ENCODE results near the gene ISCU.

ISCU gene

GRCh38 chr12:108559748-108560147 is 2.6 kb upstream of the ISCU start:
- Histone ChIP-seq H3K36me3 (peaks cover 6 to 18% (median 8%) of the 10 kb centered on the region in 3 donors), H3K27ac (no peak overlapping the region), H3K9me3 (no peaks in the 10 kb centered on the region), H3K4me1 (peaks cover 0 to 71% (median 42%) of the 10 kb centered on the region in 4 donors), H3K4me3 (peak overlapping the region; percentile 82 to 93), H3K27me3 (no peaks in the 10 kb centered on the region)
- intact Hi-C loops (cut with DNase I; ENCODE audit: low total_unique reads) = loop anchor here (5.0 to 10.0 kb wide), 5 partner anchors 173 to 533 kb away; partner anchors contain the start of genes ALKBH2, CORO1C and SSH1
- DNase-seq = no peak
- TF ChIP-seq, protein P1, sequence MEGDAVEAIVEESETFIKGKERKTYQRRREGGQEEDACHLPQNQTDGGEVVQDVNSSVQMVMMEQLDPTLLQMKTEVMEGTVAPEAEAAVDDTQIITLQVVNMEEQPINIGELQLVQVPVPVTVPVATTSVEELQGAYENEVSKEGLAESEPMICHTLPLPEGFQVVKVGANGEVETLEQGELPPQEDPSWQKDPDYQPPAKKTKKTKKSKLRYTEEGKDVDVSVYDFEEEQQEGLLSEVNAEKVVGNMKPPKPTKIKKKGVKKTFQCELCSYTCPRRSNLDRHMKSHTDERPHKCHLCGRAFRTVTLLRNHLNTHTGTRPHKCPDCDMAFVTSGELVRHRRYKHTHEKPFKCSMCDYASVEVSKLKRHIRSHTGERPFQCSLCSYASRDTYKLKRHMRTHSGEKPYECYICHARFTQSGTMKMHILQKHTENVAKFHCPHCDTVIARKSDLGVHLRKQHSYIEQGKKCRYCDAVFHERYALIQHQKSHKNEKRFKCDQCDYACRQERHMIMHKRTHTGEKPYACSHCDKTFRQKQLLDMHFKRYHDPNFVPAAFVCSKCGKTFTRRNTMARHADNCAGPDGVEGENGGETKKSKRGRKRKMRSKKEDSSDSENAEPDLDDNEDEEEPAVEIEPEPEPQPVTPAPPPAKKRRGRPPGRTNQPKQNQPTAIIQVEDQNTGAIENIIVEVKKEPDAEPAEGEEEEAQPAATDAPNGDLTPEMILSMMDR (IDR thresholded peaks at IDR 0.05) = no peak

DNA sequence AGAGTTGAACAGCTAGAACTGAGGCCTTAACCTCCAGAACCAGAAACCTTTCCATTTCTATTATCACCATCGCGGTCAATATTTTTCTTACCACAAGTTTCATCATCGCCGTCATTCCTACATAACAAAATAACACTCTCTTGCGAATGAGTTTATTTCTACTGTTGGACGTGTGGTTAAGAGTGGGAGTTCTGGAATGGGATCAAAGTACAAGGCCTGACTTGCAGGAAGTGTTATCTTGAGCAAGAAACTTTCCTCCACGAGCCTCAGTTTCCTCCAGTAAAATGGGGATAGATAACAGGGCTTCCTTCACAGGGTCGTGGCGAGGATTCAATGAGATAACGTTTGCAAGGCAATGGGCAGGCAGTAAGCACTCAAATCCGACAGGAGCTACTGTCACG is 2.1 kb upstream of the ISCU start:
- H3K4me3 ChIP-seq = peak overlapping the region; percentile 82 to 93
- intact Hi-C loops (cut with DNase I; ENCODE audit: low total_unique reads) = loop anchor here (5.0 to 10.0 kb wide), 5 partner anchors 172 to 532 kb away; partner anchors contain the start of genes ALKBH2, CORO1C and SSH1
- TF ChIP-seq, protein P1 (IDR thresholded peaks at IDR 0.05) = no peak
- no peak for DNase-seq
- no peaks in the 10 kb centered on the region for H3K9me3 ChIP-seq
- H3K4me1 ChIP-seq = peaks cover 0 to 66% (median 42%) of the 10 kb centered on the region in 4 donors
- no peaks in the 10 kb centered on the region for H3K27me3 ChIP-seq
- peaks cover 10 to 23% (median 14%) of the 10 kb centered on the region in 3 donors for H3K36me3 ChIP-seq
- peak overlapping the region; percentile 92 to 94 for H3K27ac ChIP-seq

- H3K27ac ChIP-seq = peak within 1 kb of the TSS; percentile 92 to 94
- H3K4me3 ChIP-seq = peak within 1 kb of the TSS; percentile 82 to 93
- peak; percentile 72 to 85 for DNase-seq
- peaks cover 11 to 30% (median 19%) of the 10 kb centered on the region in 3 donors for H3K36me3 ChIP-seq
- intact Hi-C loops (cut with DNase I; ENCODE audit: low total_unique reads) = loop anchor here (5.0 to 10.0 kb wide), 5 partner anchors 171 to 531 kb away; partner anchors contain the start of genes ALKBH2, CORO1C and SSH1
- H3K27me3 ChIP-seq = no peaks in the 10 kb centered on the region
- TF ChIP-seq, protein P1 (IDR thresholded peaks at IDR 0.05) = no peak
- peaks cover 0 to 65% (median 46%) of the 10 kb centered on the region in 4 donors for H3K4me1 ChIP-seq
- no peaks in the 10 kb centered on the region for H3K9me3 ChIP-seq
Observed at GRCh38 chr12:108560752-108561719, 1.4 kb upstream of the ISCU start, which contains the start of gene SART3. TSS of gene SART3 (minus strand) at chr12:108561173. CDS start at chr12:108561154, 19 bp downstream.

- Histone ChIP-seq H3K4me3 (peak overlapping the region; percentile 82 to 93), H3K27ac (peak overlapping the region; percentile 92 to 94), H3K36me3 (peaks cover 20 to 33% (median 28%) of the 10 kb centered on the region in 3 donors), H3K27me3 (no peaks in the 10 kb centered on the region), H3K4me1 (peaks cover 0 to 62% (median 43%) of the 10 kb centered on the region in 4 donors), H3K9me3 (no peaks in the 10 kb centered on the region)
- TF ChIP-seq, protein P1 (IDR thresholded peaks at IDR 0.05) = no peak
- no peak for DNase-seq
- intact Hi-C loops (cut with DNase I; ENCODE audit: low total_unique reads) = loop anchor here (5.0 to 10.0 kb wide), 5 partner anchors 170 to 530 kb away; partner anchors contain the start of genes ALKBH2, CORO1C and SSH1
Observed at GRCh38 chr12:108561852-108562347, 496 bp upstream of the ISCU start.

- Histone ChIP-seq H3K27me3 (no peaks in the 10 kb centered on the region), H3K9me3 (no peaks in the 10 kb centered on the region), H3K27ac (peak overlapping the region; percentile 92 to 94), H3K4me1 (peaks cover 0 to 48% (median 36%) of the 10 kb centered on the region in 4 donors), H3K36me3 (peaks cover 29 to 42% (median 42%) of the 10 kb centered on the region in 3 donors), H3K4me3 (peak overlapping the region; percentile 82 to 93)
- DNase-seq = peak; percentile 90 to 92
- TF ChIP-seq, protein P1 (IDR thresholded peaks at IDR 0.05) = peak; percentile 77 to 82
- intact Hi-C loops (cut with DNase I; ENCODE audit: low total_unique reads) = loop anchor here (5.0 to 10.0 kb wide), 5 partner anchors 169 to 529 kb away; partner anchors contain the start of genes ALKBH2, CORO1C and SSH1
Observed at GRCh38 chr12:108563136-108563803, 874 bp downstream of the ISCU start.
